Ishikawa (cell line): ENCODE measurements around the gene LSM12.

Experiments
- CEBPB ChIP-seq: IDR thresholded peaks from 2 replicates; pipeline ENCODE4 v1.6.1; 2012
- FOXM1 ChIP-seq: IDR thresholded peaks from 2 replicates; pipeline ENCODE4 v1.6.1; 2012; ENCODE audit warnings: low read depth, borderline replicate concordance
- NFIC ChIP-seq: IDR thresholded peaks from 2 replicates; pipeline ENCODE4 v1.6.1; 2012
- TEAD4 ChIP-seq: IDR thresholded peaks from 2 replicates; pipeline ENCODE4 v1.6.1; 2012
- TF ChIP-seq, protein P1 (sequence below): IDR thresholded peaks from 2 replicates; pipeline ENCODE4 v1.6.1; 2012; ENCODE audit warnings: low read depth, mild to moderate bottlenecking

DNA sequence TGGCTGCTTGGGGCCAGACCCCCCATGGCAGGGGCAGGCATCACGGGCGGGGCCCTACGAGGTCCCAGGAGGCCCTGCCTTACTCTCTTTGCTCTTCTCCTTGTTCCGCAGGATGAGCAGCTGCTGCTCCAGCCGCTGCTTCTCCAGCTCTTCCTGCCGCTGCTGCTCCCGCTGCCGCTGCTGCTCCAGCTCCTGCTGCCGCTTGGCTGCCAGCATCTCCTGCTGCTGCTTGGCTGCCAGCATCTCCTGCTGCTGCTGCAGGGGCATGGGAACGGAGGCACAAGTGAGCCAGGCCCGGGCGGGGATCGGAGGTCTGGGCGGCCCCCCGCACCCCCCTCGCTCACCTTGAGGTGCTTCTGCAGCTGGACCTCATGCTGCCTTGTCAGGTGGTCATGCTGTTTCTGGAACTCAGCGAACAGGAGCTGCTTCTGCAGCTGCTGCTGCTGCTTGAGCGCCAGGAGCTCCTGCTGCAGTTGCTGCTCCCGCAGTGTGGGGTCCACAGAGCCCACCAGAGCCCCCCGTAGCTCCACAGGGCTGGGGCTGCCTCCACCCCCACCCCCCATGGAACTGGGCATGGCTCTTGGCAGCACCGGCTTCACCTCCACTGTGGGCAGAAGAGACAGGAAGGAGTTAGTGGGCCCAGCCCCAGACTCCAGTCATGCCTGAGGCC lies 26.9 kb upstream of the LSM12 start:
- TF ChIP-seq CEBPB (no peak), FOXM1 (no peak), NFIC (no peak), TEAD4 (no peak)
- TF ChIP-seq, protein P1, sequence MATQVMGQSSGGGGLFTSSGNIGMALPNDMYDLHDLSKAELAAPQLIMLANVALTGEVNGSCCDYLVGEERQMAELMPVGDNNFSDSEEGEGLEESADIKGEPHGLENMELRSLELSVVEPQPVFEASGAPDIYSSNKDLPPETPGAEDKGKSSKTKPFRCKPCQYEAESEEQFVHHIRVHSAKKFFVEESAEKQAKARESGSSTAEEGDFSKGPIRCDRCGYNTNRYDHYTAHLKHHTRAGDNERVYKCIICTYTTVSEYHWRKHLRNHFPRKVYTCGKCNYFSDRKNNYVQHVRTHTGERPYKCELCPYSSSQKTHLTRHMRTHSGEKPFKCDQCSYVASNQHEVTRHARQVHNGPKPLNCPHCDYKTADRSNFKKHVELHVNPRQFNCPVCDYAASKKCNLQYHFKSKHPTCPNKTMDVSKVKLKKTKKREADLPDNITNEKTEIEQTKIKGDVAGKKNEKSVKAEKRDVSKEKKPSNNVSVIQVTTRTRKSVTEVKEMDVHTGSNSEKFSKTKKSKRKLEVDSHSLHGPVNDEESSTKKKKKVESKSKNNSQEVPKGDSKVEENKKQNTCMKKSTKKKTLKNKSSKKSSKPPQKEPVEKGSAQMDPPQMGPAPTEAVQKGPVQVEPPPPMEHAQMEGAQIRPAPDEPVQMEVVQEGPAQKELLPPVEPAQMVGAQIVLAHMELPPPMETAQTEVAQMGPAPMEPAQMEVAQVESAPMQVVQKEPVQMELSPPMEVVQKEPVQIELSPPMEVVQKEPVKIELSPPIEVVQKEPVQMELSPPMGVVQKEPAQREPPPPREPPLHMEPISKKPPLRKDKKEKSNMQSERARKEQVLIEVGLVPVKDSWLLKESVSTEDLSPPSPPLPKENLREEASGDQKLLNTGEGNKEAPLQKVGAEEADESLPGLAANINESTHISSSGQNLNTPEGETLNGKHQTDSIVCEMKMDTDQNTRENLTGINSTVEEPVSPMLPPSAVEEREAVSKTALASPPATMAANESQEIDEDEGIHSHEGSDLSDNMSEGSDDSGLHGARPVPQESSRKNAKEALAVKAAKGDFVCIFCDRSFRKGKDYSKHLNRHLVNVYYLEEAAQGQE: no peak
